Thyroid gland (tissue), 4 donors: ENCODE results near the gene ADAMTS17. TPM values are rescaled to one million over a fixed set of nuclear protein-coding genes. Genes with fewer than 3 reads are reported as not detected.
A peak's percentile ranks its signal among the peaks of the same experiment; 100 is the strongest.

Source experiments
- DNase-seq, 2 donors: peaks; one replicate each; pipeline ENCODE4 v3.0.0-alpha.2; 2019
- H3K27ac ChIP-seq, 3 donors: fragments of 200-600 bp; sonication (generic); 1 replicate in 2 of 3; 2 replicates in 1 of 3; pipeline ENCODE4 v1.5.1; 2016 to 2019; ENCODE audit warnings: mild to moderate bottlenecking in 1 of 3, moderate library complexity in 1 of 3
- H3K27me3 ChIP-seq: fragments of 200-600 bp; sonication (generic); one replicate; pipeline ENCODE4 v1.5.1; 2019
- H3K36me3 ChIP-seq, 2 donors: fragments of 200-600 bp; sonication (generic); one replicate each; pipeline ENCODE4 v1.5.1; 2016 to 2019
- H3K4me1 ChIP-seq, 2 donors: fragments of 200-600 bp; sonication (generic); one replicate each; pipeline ENCODE4 v1.5.1; 2017 to 2019
- H3K4me3 ChIP-seq, 3 donors: fragments of 200-600 bp; sonication (generic); replicated peaks in 1 of 3; 1 replicate in 2 of 3; 2 replicates in 1 of 3; pipeline ENCODE4 v1.5.1; 2016; ENCODE audit warnings: mild to moderate bottlenecking in 1 of 3
- H3K9me3 ChIP-seq: fragments of 200-600 bp; sonication (generic); one replicate; pipeline ENCODE4 v1.5.1; 2017
- CTCF ChIP-seq, 6 experiments: fragments of 200-600 bp in 3 of 6; fragments of 450-650 bp in 3 of 6; sonication (generic) in 3 of 6; IDR thresholded peaks; one replicate each; pipeline ENCODE4 v1.5.1; 2016 to 2019; ENCODE audit warnings: antibody characterized with exemption in 6 of 6, mild to moderate bottlenecking in 2 of 6, inconsistent platforms in 1 of 6, moderate library complexity in 1 of 6
- POLR2A ChIP-seq, 2 donors: fragments of 450-650 bp; IDR thresholded peaks; one replicate each; pipeline ENCODE4 v1.6.1; 2017; ENCODE audit warnings: antibody characterized with exemption in 2 of 2, mild to moderate bottlenecking in 2 of 2, moderate library complexity in 1 of 2
- WGBS, 2 donors: methylation state at CpG; one replicate each; pipeline ENCODE4 v1.1.5; 2017; 5-methylcytosine and 5-hydroxymethylcytosine counted together
- intact Hi-C: fragments of 100-400 bp; cut with DNase I; formaldehyde crosslinking; loops from one replicate; pipeline ENCODE4 v1.15.1; 2023
- total RNA-seq, 4 donors: library from RNA; depleted of rRNA; stranded (reverse); fragments of >200 nt; gene quantifications; one replicate each; pipeline ENCODE4 v1.2.3, GENCODE V29; 2016

ADAMTS17 gene
- total RNA-seq, 4 donors from 2014 or later: 3.5 to 667 (median 5.3) TPM

- H3K27ac ChIP-seq: no peak overlapping the region
- H3K4me1 ChIP-seq: peaks cover 7 to 12% of the 10 kb centered on the region in 2 donors
- H3K4me3 ChIP-seq: no peak overlapping the region
- WGBS, 2 donors: 86 to 87% methylated on average over 14 of the region's 14 CpGs
- H3K27me3 ChIP-seq: no peaks in the 10 kb centered on the region
- no peak for TF ChIP-seq CTCF (IDR thresholded peaks at IDR 0.05)
- no peaks in the 10 kb centered on the region for H3K9me3 ChIP-seq
- no peak for DNase-seq
- no peaks in the 10 kb centered on the region for H3K36me3 ChIP-seq
- intact Hi-C loops: no loop called here
Measured at GRCh38 chr15:100220058-100220768, 121.6 kb downstream of the ADAMTS17 start.

GRCh38 chr15:100218434-100218833 lies 123.3 kb downstream of the ADAMTS17 start:
- H3K27ac ChIP-seq: no peak overlapping the region
- H3K4me1 ChIP-seq: peaks cover 7 to 12% of the 10 kb centered on the region in 2 donors
- no peak for TF ChIP-seq POLR2A (IDR thresholded peaks at IDR 0.05)
- no peak for TF ChIP-seq CTCF (IDR thresholded peaks at IDR 0.05)
- no peak for DNase-seq
- no peaks in the 10 kb centered on the region for H3K36me3 ChIP-seq
- intact Hi-C loops: no loop called here
- WGBS, 2 donors: 72 to 84% methylated on average over 5 of the region's 5 CpGs
- H3K4me3 ChIP-seq: no peak overlapping the region
- H3K9me3 ChIP-seq: no peaks in the 10 kb centered on the region
- H3K27me3 ChIP-seq: no peaks in the 10 kb centered on the region

- intact Hi-C loops: no loop called here
- Histone ChIP-seq H3K36me3 (no peaks in the 10 kb centered on the region), H3K4me3 (no peak overlapping the region), H3K4me1 (peaks cover 7 to 12% of the 10 kb centered on the region in 2 donors), H3K9me3 (no peaks in the 10 kb centered on the region), H3K27me3 (no peaks in the 10 kb centered on the region), H3K27ac (peak overlapping the region in 1 of 3 donors; percentile 17)
- no peak for DNase-seq
- WGBS, 2 donors: 81 to 89% methylated on average over 8 of the region's 8 CpGs
- TF ChIP-seq CTCF (IDR thresholded peaks at IDR 0.05) (no peak), POLR2A (IDR thresholded peaks at IDR 0.05) (no peak)
Measured at GRCh38 chr15:100216182-100216581, 125.6 kb downstream of the ADAMTS17 start.

GRCh38 chr15:100215843-100216169 lies 126.0 kb downstream of the ADAMTS17 start:
- 82 to 94% methylated on average over 2 to 3 of the region's 3 CpGs for WGBS, 2 donors
- no peak for DNase-seq
- TF ChIP-seq CTCF (IDR thresholded peaks at IDR 0.05) (no peak), POLR2A (IDR thresholded peaks at IDR 0.05) (no peak)
- no peaks in the 10 kb centered on the region for H3K27me3 ChIP-seq
- no peak overlapping the region for H3K4me3 ChIP-seq
- H3K9me3 ChIP-seq: no peaks in the 10 kb centered on the region
- no peaks in the 10 kb centered on the region for H3K36me3 ChIP-seq
- peak overlapping the region in 1 of 3 donors; percentile 17 for H3K27ac ChIP-seq
- H3K4me1 ChIP-seq: peaks cover 7 to 12% of the 10 kb centered on the region in 2 donors
- intact Hi-C loops: no loop called here

GRCh38 chr15:100215031-100215842 lies 126.5 kb downstream of the ADAMTS17 start:
- H3K27me3 ChIP-seq: no peaks in the 10 kb centered on the region
- H3K27ac ChIP-seq: no peak overlapping the region
- H3K9me3 ChIP-seq: no peaks in the 10 kb centered on the region
- 85 to 88% methylated on average over 13 of the region's 13 CpGs for WGBS, 2 donors
- no peaks in the 10 kb centered on the region for H3K36me3 ChIP-seq
- H3K4me3 ChIP-seq: no peak overlapping the region
- DNase-seq: no peak
- intact Hi-C loops: no loop called here
- H3K4me1 ChIP-seq: peaks cover 7 to 12% of the 10 kb centered on the region in 2 donors
- TF ChIP-seq POLR2A (IDR thresholded peaks at IDR 0.05): no peak
- no peak for TF ChIP-seq CTCF (IDR thresholded peaks at IDR 0.05)
